OCI-LY7 (cell line): ENCODE data around the gene OSGIN1. TPM values are rescaled to one million over a fixed set of nuclear protein-coding genes. Genes with fewer than 3 reads are reported as not detected.

Experiments
- BruUV-seq: library from RNA; stranded (reverse); fragments of 400-500 nt; replicated peaks from 2 replicates; lab custom pipeline; 2021; lab: Mats Ljungman, UMichigan
- CTCF ChIA-PET: fragments of 300-600 bp; sonication (Branson Sonifier 250); formaldehyde crosslinking; loops from one replicate; lab custom pipeline; 2022; ENCODE audit warnings: antibody characterized with exemption; ENCODE audit not compliant: unreplicated experiment; lab: Charles Lee
- POLR2A ChIA-PET: fragments of 300-600 bp; sonication (Branson Sonifier 250); formaldehyde crosslinking; loops from one replicate; lab custom pipeline; 2022; ENCODE audit warnings: antibody characterized with exemption; lab: Charles Lee
- DNase-seq: peaks from one replicate; pipeline ENCODE4 v3.0.0-alpha.2; 2015; ENCODE audit warnings: low spot score
- H2AFZ ChIP-seq: fragments of 200-600 bp; sonication (generic), shearing (Covaris generic); 2 replicates; pipeline ENCODE4 v1.6.1; 2014; ENCODE audit warnings: mild to moderate bottlenecking, antibody characterized with exemption, low read length, moderate library complexity
- H3K27ac ChIP-seq: fragments of 200-600 bp; sonication (generic); 2 replicates; pipeline ENCODE4 v1.5.1; 2014; ENCODE audit warnings: mixed run types, low read depth, mild to moderate bottlenecking, moderate library complexity, low read length, inconsistent platforms; ENCODE audit not compliant: poor library complexity, severe bottlenecking
- H3K36me3 ChIP-seq: fragments of 200-600 bp; sonication (generic); 2 replicates; pipeline ENCODE4 v1.6.1; 2014; ENCODE audit warnings: mild to moderate bottlenecking, antibody characterized with exemption, low read length, moderate library complexity, mixed read lengths; ENCODE audit not compliant: insufficient read depth
- H3K4me1 ChIP-seq: fragments of 200-600 bp; sonication (generic); 2 replicates; pipeline ENCODE4 v1.5.1; 2014; ENCODE audit warnings: mild to moderate bottlenecking, low read length; ENCODE audit not compliant: insufficient read depth, poor library complexity, severe bottlenecking
- H3K4me2 ChIP-seq: fragments of 200-600 bp; sonication (generic); 2 replicates; pipeline ENCODE4 v1.6.1; 2014; ENCODE audit warnings: mild to moderate bottlenecking, low read length
- H3K4me3 ChIP-seq: fragments of 200-600 bp; sonication (generic); 2 replicates; pipeline ENCODE4 v1.5.1; 2014; ENCODE audit warnings: mild to moderate bottlenecking, low read depth, low read length; ENCODE audit not compliant: poor library complexity, severe bottlenecking
- H3K79me2 ChIP-seq: fragments of 200-600 bp; sonication (generic); 2 replicates; pipeline ENCODE4 v1.6.1; 2016; ENCODE audit warnings: low read depth, mild to moderate bottlenecking, low read length, moderate library complexity, mixed read lengths; ENCODE audit not compliant: insufficient read depth
- H3K9me2 ChIP-seq: fragments of 200-600 bp; sonication (generic); 2 replicates; pipeline ENCODE4 v1.6.1; 2016; ENCODE audit warnings: mild to moderate bottlenecking, low read length, mixed read lengths; ENCODE audit not compliant: insufficient read depth
- H3K9me3 ChIP-seq: fragments of 200-600 bp; sonication (generic); 2 replicates; pipeline ENCODE4 v1.6.1; 2014; ENCODE audit warnings: mild to moderate bottlenecking, mixed run types, low read length, mixed read lengths
- H4K20me1 ChIP-seq: fragments of 200-600 bp; sonication (generic); 2 replicates; pipeline ENCODE4 v1.6.1; 2014; ENCODE audit warnings: mild to moderate bottlenecking, antibody characterized with exemption, low read length, moderate library complexity, mixed read lengths; ENCODE audit not compliant: insufficient read depth
- EZH2phosphoT487 ChIP-seq: fragments of 200-600 bp; sonication (generic); IDR thresholded peaks from 2 replicates; pipeline ENCODE4 v1.6.1; 2018; ENCODE audit warnings: low read depth, borderline replicate concordance, mild to moderate bottlenecking, mixed run types, antibody characterized with exemption, low read length, moderate library complexity, mixed read lengths
- intact Hi-C: fragments of 100-400 bp; cut with micrococcal nuclease; formaldehyde crosslinking; loops from one replicate; pipeline ENCODE4 v1.10.0; 2022; ENCODE audit not compliant: unreplicated experiment
- total RNA-seq, 2 experiments: library from RNA; depleted of rRNA in 1 of 2; stranded (reverse); fragments of >200 nt in 1 of 2; shearing (Covaris generic) in 1 of 2; gene quantifications; 2 replicates each; pipeline ENCODE4 v1.2.3, GENCODE V29; 2014 to 2022
- TF ChIP-seq, protein P1 (sequence below): fragments of 200-600 bp; sonication (generic); conservative IDR thresholded peaks from 2 replicates; pipeline ENCODE4 v1.5.1; 2014; ENCODE audit warnings: mild to moderate bottlenecking, antibody characterized with exemption, low read length, moderate library complexity, mixed read lengths

The OSGIN1 gene
- total RNA-seq, 2 experiments from 2014 or later, result 0.28 to 1.0 TPM

DNA sequence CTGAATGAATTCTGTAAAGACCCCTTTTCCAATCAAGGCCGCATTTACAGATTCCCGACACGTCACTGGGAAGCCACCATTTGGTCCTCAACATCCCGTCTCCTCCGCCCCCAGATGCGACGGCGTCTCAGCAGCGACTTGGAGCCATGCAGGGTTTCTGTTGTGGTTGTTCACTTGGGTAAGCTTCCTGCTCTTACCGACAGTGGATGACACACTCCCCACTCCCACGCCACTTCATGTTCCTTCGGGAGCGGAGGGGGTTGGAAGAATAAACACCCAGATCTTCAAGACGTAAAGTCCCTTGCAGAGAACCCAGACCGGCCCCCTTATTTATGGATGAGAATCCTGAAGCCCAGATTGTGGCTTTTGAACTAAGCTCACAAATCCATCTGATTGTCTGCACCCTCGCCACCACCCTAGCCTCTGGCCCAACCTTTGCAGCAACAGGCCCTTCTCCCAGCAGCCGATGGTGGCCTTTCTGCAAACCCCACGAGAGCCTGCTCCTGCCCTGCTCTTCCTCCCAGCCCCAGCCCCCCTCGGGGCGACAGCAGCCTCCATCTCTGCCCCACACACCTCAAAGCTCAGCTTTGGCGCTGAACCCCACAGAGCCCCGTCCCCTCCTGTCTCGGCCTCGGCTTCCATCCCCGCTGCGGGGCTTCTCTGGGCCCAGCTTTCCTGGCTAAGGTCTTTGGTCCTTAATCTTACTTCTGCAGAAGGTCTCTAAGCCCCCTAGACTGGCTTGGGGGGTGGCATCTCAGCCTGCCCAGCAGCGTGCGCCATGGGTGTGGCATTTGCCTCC, 19.0 kb upstream of the OSGIN1 start:
- Histone ChIP-seq H3K4me3 (no peak overlapping the region), H3K4me2 (no peak overlapping the region), H4K20me1 (no peaks in the 10 kb centered on the region), H3K9me2 (no peaks in the 10 kb centered on the region), H3K27ac (no peak overlapping the region), H3K36me3 (no peaks in the 10 kb centered on the region), H2AFZ (no peak overlapping the region), H3K79me2 (no peaks in the 10 kb centered on the region), H3K9me3 (no peaks in the 10 kb centered on the region), H3K4me1 (no peaks in the 10 kb centered on the region)
- DNase-seq, result no peak
- ChIA-PET POLR2A (no interaction called here), CTCF (no interaction called here)
- intact Hi-C loops, result no loop called here
- no TSS peak for BruUV-seq
- TF ChIP-seq, protein P1, sequence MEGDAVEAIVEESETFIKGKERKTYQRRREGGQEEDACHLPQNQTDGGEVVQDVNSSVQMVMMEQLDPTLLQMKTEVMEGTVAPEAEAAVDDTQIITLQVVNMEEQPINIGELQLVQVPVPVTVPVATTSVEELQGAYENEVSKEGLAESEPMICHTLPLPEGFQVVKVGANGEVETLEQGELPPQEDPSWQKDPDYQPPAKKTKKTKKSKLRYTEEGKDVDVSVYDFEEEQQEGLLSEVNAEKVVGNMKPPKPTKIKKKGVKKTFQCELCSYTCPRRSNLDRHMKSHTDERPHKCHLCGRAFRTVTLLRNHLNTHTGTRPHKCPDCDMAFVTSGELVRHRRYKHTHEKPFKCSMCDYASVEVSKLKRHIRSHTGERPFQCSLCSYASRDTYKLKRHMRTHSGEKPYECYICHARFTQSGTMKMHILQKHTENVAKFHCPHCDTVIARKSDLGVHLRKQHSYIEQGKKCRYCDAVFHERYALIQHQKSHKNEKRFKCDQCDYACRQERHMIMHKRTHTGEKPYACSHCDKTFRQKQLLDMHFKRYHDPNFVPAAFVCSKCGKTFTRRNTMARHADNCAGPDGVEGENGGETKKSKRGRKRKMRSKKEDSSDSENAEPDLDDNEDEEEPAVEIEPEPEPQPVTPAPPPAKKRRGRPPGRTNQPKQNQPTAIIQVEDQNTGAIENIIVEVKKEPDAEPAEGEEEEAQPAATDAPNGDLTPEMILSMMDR, result no peak
- TF ChIP-seq EZH2phosphoT487, result no peak

DNA sequence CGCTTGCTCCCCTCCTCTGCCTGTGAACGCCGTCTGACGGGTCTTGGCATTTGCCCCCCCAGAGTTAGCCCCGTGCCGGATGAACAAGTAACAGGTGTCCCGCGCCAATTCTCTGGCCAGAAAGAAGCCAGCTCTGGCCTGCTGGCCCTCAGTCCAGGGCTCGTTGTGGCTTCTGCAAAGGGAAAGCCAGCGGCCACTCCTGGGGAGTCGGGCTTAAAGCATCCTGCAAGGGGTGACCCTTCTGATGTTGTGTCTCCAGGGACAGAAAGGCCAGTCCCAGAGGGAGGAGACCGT, 18.4 kb upstream of the OSGIN1 start:
- intact Hi-C loops, result no loop called here
- TF ChIP-seq, protein P1, result no peak
- no peak for TF ChIP-seq EZH2phosphoT487
- Histone ChIP-seq H3K4me2 (no peak overlapping the region), H3K36me3 (no peaks in the 10 kb centered on the region), H3K9me3 (no peaks in the 10 kb centered on the region), H4K20me1 (no peaks in the 10 kb centered on the region), H3K4me1 (no peaks in the 10 kb centered on the region), H3K79me2 (no peaks in the 10 kb centered on the region), H3K4me3 (no peak overlapping the region), H3K9me2 (no peaks in the 10 kb centered on the region), H2AFZ (no peak overlapping the region), H3K27ac (no peak overlapping the region)
- ChIA-PET CTCF (no interaction called here), POLR2A (no interaction called here)
- BruUV-seq, result no TSS peak
- no peak for DNase-seq

DNA sequence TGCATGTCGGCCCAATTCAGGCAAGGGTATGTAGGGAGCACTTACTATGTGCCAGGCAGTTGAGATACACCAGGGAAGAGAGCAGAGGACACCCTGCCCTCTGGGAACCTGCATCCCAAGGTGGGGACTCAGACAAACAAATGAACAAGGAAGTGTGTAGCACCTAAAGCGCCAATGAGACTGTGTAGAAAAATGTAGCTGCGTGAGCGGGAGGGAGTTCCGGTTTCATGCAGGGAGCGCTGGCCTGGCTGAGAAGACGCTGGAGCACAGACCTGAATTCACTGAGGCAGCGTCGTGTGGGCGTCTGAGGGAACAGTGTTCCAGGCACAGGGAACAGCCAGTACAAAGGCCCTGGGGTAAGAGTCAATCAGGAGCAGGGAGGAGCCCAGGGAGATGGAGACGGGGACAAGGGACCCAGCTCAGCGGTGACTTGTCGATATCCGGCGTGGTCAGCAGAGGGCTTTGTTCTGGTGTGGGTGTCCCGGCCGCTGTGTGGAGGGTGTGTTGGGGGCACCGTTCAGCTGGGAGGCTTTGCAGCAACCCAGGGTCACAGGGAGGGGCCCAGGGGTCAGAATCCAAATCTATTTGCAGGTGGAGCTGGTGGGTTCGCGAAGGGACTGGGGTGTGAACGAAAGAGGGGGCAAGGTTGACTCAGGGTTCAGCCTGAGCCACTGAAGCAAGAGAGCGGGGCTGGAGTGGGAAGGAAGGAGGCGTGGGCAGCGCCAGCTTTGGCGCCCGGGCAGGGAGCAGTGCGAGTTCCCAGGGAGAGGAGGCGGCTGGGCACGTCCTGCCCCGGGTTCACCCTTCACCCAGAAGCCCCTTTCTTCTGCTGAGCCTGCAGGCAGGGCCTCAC, 17.8 kb upstream of the OSGIN1 start:
- DNase-seq, result no peak
- no peak overlapping the region for H2AFZ ChIP-seq
- intact Hi-C loops, result no loop called here
- H3K9me2 ChIP-seq, result no peaks in the 10 kb centered on the region
- H3K4me1 ChIP-seq, result no peaks in the 10 kb centered on the region
- H3K79me2 ChIP-seq, result no peaks in the 10 kb centered on the region
- no TSS peak for BruUV-seq
- ChIA-PET POLR2A (no interaction called here), CTCF (no interaction called here)
- no peak overlapping the region for H3K4me3 ChIP-seq
- no peaks in the 10 kb centered on the region for H3K36me3 ChIP-seq
- H4K20me1 ChIP-seq, result no peaks in the 10 kb centered on the region
- TF ChIP-seq, protein P1, result no peak
- TF ChIP-seq EZH2phosphoT487, result no peak
- H3K4me2 ChIP-seq, result no peak overlapping the region
- H3K27ac ChIP-seq, result no peak overlapping the region
- no peaks in the 10 kb centered on the region for H3K9me3 ChIP-seq
